HG03432 (cell line): ENCODE measurements around the gene FBLN1.
"Not testable (repeated sequence)": the region's sequence is repeated elsewhere in the genome, so short reads cannot be mapped to it uniquely, and the experiment has no call there.

Experiments
- ATAC-seq: cut with Tn5 transposase; IDR thresholded peaks from one replicate; pipeline ENCODE4 v1.9.1; 2021; ENCODE audit warnings: mild to moderate bottlenecking, moderate library complexity; ENCODE audit not compliant: unreplicated experiment

FBLN1 gene

DNA sequence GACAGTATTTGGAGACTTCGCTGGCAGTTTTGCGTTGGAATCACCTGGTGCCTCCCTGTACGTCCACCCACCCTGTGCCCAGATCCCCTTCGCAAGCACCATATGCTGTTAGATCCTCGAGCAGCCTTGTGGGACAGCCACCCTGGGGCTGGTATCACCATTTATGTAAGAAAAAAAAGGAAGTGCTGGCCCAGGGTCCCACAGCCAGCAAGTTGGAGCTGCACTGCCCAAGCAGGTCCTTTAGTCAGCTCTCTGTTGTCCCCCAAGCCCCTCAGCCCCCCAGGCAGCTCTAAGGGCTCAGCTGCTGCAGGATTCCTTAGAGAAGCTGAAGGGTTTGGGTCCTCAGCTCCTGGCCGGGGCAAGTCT lies 80.3 kb downstream of the FBLN1 start:
- ATAC-seq, result no peak

GRCh38 chr22:45583504-45583903 lies 80.8 kb downstream of the FBLN1 start:
- no peak for ATAC-seq

DNA sequence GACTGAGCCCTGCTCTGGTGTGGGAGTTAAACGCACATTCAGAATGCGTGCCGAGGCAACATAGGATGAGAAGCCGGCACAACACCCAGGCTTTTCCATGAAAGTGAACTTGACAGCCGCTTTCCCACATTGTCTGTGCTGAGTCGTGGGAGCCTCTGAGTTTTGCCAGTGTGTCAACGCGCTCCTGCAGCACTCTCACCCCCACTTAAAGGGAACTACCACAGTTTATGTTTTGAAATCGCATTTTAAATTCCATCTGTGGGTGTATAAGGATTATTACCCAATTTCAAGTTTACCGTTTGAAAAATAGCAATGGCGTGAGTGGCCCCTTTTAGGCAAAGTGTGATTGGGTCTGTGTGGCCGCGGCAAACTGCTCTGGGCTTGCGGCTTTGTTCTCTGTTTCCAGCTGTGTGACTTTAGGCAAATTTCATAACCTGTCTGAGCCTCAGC lies 81.5 kb downstream of the FBLN1 start:
- no peak for ATAC-seq

GRCh38 chr22:45584621-45585436 lies 82.1 kb downstream of the FBLN1 start:
- no peak for ATAC-seq

DNA sequence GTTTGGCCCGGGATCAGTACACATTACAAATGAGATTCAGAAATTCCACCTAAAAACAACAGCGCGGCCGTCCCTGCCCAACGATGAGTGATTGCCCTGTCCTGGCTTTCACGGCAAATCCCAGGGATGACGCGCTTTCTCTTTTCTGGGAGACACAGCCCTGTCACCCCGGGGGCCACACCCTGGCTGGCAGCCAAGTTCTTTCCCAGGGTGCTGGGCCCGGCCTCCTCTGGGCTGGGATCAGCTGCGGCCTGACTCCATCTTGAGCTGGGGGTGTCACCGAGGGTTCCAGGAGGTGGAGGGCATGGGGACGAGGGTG lies 82.7 kb downstream of the FBLN1 start:
- no peak for ATAC-seq

DNA sequence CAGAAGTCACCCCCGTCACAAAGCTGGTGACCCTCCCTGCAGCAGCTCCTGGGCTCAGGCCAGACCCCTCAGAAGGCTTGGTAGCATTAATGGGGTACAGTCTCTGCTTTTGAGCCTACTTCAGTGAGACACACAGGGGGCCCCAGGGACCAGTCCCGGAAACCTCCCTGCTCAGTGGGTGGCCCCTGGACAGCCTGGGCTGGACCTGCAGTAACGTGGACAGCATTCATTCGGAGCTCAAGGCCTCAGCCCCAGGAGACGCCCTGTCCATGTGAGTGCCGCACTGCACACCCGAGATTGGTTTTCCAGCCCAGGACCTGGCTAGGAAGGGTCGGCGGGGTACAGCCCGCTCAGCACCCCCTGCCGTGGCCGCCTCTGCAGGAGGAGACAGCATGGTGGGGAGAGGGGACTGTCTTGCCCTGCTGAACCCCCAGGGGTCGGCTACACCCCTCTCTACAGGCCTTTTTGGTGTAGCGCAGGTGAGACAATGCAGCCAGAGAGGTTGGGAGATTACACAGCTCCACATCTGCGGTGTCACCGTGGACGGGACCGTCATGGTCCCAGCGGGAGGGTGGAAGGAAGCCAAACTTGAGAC lies 83.4 kb downstream of the FBLN1 start:
- no peak for ATAC-seq

DNA sequence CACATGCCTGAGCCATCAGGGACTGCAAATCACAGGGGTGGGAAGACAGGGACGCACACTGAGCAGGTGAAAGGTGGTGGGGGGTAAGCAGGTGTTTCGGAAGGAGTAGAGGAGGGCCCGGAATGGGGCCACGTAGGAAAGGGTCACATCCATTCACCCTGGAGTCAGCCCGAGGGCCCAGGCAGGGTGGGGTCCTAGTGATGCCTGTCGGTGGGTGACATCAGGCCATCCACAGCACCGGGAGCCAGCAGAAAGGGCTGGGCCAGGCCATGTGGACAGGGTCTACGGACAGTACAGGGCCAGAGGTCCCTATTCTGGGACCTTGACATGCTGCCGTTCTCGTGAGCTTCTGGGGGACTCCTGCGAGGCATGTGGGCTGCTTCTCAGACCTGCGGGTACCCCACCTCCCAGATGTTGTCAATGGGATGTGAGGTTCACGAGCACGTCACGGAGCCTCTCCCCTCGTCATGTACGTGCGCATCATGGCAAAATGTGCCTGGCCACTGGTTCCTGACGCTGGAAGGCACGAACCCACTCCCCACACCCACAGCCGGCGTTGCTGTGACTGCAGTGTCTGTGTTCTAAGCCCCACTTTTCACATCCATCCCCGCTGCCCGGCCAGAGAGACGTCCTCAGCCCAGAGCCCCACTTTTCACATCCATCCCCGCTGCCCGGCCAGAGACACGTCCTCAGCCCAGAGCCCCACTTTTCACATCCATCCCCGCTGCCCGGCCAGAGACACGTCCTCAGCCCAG lies 84.1 kb downstream of the FBLN1 start:
- no peak for ATAC-seq

DNA sequence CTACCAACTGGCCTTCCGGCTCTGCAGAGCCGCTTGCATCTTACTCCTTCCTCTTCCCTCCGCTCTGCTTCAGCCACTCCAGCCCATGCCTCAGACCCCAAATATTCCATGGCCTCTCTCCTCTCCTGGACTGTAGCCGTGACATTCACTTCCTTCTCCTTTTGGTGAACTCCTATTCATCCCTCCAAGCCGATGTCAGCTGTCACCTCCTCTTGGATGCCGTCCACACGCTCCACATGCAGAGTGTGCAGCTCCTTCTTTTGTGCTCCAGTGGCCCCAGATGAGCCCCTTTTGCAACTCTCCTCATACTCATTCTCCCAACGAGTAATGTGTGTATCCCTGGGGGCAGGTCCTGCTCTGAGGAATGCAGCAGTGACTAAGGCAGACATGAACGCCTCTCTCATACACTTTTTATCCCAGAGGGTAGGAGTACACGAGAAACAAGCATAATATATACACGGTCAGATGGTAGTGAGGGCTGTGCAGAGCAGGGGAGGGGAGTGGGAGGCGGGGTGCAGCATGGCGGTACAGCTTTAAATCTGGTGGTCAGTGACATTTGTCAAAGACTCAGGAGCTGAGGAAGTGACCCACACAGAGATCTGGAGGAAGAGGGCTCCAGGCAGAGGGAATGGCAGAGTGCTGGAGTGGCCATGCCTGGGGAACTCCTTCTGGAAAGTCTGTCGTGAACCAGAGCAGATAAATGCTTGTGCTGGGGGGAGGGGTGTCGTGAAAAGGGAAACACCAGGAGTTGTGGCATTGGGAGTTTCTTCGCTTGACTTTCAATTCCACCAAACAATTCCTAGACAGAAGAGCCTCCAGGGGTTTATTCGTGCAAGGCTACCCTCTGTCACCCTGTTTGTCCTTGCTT lies 85.2 kb downstream of the FBLN1 start:
- ATAC-seq, result no peak

DNA sequence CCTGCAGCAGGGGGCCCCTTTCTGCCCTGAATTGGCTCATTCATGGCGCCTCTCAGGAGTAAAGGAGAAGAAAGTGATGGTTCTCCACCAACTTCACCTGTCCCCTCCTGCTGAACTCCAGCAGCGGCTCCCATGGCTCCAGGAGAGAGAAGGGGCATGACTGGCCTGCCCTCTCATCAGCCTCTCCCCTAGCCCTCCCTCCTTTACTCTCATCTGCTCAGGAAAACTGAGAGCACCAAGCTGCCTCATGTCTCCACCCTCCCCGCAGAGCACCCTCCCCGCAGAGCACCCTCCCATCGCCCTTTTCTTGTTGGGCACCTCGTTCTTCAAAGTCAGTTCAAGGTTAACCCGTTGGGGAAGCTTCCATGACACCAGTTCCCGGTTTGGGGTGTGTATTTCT lies 86.9 kb downstream of the FBLN1 start:
- no peak for ATAC-seq

DNA sequence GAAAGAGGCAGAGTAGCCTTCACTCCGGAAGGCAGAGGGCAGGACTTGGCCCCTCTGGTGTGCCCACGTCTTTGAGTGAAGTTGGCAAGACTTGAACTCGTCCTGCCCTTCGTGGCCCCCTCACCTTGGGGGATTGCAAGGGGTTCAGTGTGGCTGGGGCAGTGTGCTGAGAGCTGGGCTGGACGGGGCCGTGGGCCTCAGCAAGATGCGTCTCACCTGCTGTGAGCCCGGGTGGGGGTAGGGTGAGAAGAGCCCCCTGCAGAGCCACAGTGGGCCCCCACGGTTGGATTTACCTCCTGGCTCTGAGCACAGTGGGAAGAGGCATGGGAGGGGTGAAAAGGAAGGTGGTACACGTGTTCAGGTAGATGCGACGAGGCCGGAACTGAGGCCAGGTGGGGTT lies 87.6 kb downstream of the FBLN1 start:
- ATAC-seq, result no peak

DNA sequence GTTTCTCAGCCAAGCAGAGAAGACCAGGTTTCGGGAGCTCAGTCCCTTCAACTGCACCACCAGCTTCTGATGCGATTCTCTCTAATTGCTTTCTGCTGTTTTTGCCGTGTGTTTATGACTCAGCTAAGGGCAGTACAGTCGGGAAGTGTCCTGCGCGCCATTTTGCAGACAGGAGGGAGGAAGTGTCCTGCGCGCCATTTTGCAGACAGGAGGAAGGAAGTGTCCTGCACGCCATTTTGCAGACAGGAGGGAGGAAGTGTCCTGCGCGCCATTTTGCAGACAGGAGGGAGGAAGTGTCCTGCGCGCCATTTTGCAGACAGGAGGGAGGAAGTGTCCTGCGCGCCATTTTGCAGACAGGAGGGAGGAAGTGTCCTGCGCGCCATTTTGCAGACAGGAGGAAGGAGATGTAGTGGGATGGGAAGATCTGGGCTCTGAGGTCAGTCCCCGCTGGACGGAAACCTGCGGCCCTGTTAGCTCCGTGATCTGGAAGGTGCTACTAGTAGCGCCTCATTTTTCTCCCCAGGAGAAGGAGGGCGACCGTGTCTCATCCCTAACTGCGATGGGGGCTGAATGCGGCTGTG lies 89.0 kb downstream of the FBLN1 start:
- not testable (repeated sequence) for ATAC-seq

DNA sequence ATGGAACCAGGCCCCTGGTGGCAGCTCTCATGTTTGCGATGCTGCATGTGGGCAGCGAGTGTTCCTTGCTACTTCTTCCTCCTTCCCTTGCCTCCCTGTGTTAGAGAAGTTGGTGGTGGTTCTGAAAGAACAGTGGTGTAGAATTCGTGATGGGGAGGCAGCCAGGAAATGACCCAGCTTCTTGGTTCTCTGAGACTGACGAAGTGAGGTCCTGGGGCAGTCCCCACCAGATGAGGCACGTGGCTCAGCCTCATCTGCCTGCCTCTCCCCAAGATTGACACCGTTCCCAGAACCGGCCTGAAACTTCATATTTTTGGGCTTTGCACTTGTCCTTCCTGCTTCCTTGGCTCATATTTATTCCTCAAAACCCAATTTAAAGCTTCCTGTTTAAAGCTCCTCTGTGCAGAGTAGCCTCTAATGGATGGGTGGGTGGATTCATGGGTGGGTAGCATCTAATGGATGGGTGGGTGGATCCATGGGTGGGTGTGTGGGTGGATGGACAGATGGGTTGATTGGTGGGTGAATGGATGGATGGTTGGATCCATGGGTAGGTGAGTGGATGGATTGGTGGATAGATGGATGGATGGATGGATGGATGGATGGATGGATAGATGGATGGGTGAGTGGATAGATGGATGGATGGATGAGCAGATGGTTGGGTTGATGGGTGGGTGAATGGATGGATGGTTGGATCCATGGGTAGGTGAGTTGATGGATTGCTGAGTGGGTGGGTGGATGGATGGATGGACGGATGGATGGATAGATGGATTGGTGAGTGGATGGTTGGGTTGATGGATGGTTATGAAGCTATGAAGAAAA lies 91.6 kb downstream of the FBLN1 start:
- ATAC-seq, result no peak

- no peak for ATAC-seq
These were observed 94.9 kb downstream of the FBLN1 start for GRCh38 chr22:45597460-45598192.

GRCh38 chr22:45598596-45599217 lies 96.0 kb downstream of the FBLN1 start:
- no peak for ATAC-seq

DNA sequence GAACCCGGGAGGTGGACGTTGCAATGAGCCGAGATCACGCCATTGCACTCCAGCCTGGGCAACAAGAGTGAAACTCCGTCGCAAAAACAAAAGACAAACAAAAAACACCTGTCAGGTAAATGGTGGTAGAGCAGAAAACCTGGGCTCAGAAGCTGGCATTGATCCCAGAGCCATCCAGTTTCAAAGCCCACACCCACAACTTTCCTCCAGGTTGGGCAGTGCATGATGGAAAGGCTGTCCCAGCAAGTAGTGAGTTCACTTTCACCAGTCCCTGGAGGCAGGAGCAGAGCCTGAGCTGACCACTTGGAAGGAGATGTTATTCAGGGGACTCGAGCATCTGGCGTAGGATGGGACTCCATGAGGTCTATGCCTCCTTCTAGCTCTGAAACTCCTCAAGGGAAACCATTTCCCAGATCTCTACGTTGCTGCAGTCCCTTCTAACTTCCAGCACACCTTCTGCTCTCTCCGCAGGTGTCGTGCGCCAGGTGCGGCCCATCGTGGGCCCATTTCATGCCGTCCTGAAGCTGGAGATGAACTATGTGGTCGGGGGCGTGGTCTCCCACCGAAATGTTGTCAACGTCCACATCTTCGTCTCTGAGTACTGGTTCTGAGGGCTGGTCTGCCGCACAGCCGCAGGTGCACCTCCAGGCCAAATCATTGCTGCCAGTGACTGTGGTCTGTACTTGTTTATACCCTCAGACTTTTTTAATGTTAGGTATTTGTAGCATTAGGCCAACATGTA lies 97.3 kb downstream of the FBLN1 start:
- no peak for ATAC-seq

DNA sequence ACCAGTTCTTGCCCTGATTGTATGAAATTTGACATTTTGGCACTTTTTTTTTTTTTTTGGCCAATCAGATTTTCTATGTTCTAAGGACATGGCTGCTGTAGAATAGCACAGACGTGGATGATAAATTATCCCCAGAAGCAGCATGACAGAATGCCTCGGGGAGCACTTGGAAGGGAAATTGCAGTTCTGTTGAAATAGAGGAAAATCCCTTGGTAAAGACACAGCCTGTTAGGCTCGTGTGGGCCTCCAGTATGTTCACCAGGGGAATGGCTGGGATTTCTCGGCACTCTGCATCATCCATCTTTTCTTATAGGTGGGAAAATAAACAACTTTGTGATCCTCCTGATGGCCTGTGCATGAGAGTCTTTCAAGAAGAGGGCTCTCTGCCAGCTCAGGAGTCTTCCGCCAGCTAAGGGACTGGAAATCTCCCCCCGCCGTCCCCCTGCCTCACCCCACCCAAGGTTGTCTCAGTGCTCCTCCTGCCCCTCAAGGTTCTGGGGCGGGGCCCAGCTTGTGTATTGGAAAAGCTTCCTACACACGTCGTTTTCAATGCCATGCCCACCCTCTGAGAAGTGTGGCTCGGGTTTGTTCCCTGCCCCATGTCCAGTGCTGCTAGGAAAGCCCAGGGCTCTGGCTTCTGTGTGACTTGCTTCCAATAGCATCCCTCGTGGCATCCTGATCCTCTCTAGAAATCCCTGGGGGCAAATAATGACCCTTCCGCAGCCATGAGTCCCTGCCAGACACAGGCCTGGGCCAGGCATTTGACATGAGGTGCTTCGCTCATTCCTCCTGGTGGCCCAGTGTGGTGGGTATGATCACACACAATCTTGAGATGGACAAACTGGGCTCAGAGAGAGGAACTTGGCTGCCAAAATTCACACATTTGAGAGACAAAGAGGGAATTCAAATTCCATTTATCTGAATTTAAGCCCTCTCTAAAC lies 98.4 kb downstream of the FBLN1 start:
- no peak for ATAC-seq
